SK-N-SH treated with all-trans-retinoic acid at 6 μM for 48 hours (cell line): ENCODE data around the gene NUMBL.
"Not testable (repeated sequence)": the region's sequence is repeated elsewhere in the genome, so short reads cannot be mapped to it uniquely, and the experiment has no call there.

ENCODE experiments used
- ATAC-seq: fragments of 200-7000 bp; cut with Tn5 transposase; 3 replicates; pipeline ENCODE4 v1.9.1; 2020; ENCODE audit warnings: mild to moderate bottlenecking, moderate library complexity
- ARNTL ChIP-seq: fragments of 450-650 bp; formaldehyde crosslinking; IDR thresholded peaks from 2 replicates; pipeline ENCODE4 v1.5.0; 2020; ENCODE audit warnings: low read depth, mild to moderate bottlenecking, moderate library complexity, borderline replicate concordance
- BACH2 ChIP-seq: fragments of 250-450 bp; sonication (Bioruptor Pico); IDR thresholded peaks from 2 replicates; pipeline ENCODE4 v1.9.0; 2021; ENCODE audit warnings: mild to moderate bottlenecking, borderline replicate concordance
- CSRNP3 ChIP-seq: fragments of 250-450 bp; sonication (Bioruptor Pico); IDR thresholded peaks from 2 replicates; pipeline ENCODE4 v1.5.1; 2021; ENCODE audit warnings: mild to moderate bottlenecking, moderate library complexity
- ESRRG ChIP-seq: fragments of 250-450 bp; sonication (Bioruptor Pico); IDR thresholded peaks from 2 replicates; pipeline ENCODE4 v1.6.1; 2021; ENCODE audit warnings: mild to moderate bottlenecking
- GLIS3 ChIP-seq: fragments of 250-450 bp; sonication (Bioruptor Pico); IDR thresholded peaks from 2 replicates; pipeline ENCODE4 v1.5.0; 2020; ENCODE audit warnings: mild to moderate bottlenecking, moderate library complexity
- ISL1 ChIP-seq: fragments of 250-450 bp; sonication (Bioruptor Pico); IDR thresholded peaks from 2 replicates; pipeline ENCODE4 v2.1.2; 2022; ENCODE audit warnings: mild to moderate bottlenecking, moderate library complexity
- OSR1 ChIP-seq: fragments of 250-450 bp; sonication (Bioruptor Pico); IDR thresholded peaks from 2 replicates; pipeline ENCODE4 v1.8.0; 2022; ENCODE audit warnings: moderate library complexity, mild to moderate bottlenecking, inconsistent platforms
- PATZ1 ChIP-seq: fragments of 250-450 bp; sonication (Bioruptor Pico); IDR thresholded peaks from 2 replicates; pipeline ENCODE4 v1.8.0; 2020; ENCODE audit warnings: mild to moderate bottlenecking, moderate library complexity, borderline replicate concordance
- RARB ChIP-seq: fragments of 250-450 bp; sonication (Bioruptor Pico); IDR thresholded peaks from 2 replicates; pipeline ENCODE4 v1.8.0; 2021; ENCODE audit warnings: mild to moderate bottlenecking, moderate library complexity
- SNAI2 ChIP-seq: fragments of 250-450 bp; sonication (Bioruptor Pico); IDR thresholded peaks from 2 replicates; pipeline ENCODE4 v1.5.0; 2020; ENCODE audit warnings: mild to moderate bottlenecking, moderate library complexity
- TCF4 ChIP-seq: fragments of 250-450 bp; sonication (Bioruptor Pico); IDR thresholded peaks from 2 replicates; pipeline ENCODE4 v1.8.0; 2021; ENCODE audit warnings: mild to moderate bottlenecking, moderate library complexity, borderline replicate concordance
- TOX ChIP-seq: fragments of 250-450 bp; sonication (Bioruptor Pico); IDR thresholded peaks from 2 replicates; pipeline ENCODE4 v1.8.0; 2021; ENCODE audit warnings: mild to moderate bottlenecking, moderate library complexity, borderline replicate concordance
- ZC3H10 ChIP-seq: fragments of 250-450 bp; sonication (Bioruptor Pico); IDR thresholded peaks from 2 replicates; pipeline ENCODE4 v1.5.1; 2021; ENCODE audit warnings: mild to moderate bottlenecking, moderate library complexity
- ZFP3 ChIP-seq: fragments of 250-450 bp; sonication (Bioruptor Pico); IDR thresholded peaks from 2 replicates; pipeline ENCODE4 v1.5.0; 2020; ENCODE audit warnings: mild to moderate bottlenecking, moderate library complexity
- ZFP30 ChIP-seq: fragments of 450-650 bp; formaldehyde crosslinking; IDR thresholded peaks from 2 replicates; pipeline ENCODE4 v1.5.0; 2022; ENCODE audit warnings: mild to moderate bottlenecking, moderate library complexity
- ZNF565 ChIP-seq: fragments of 450-650 bp; formaldehyde crosslinking; conservative IDR thresholded peaks from 2 replicates; pipeline ENCODE4 v1.5.0; 2020; ENCODE audit warnings: low read depth, mild to moderate bottlenecking, moderate library complexity
- ZNF70 ChIP-seq: fragments of 450-650 bp; formaldehyde crosslinking; IDR thresholded peaks from 2 replicates; pipeline ENCODE4 v1.5.0; 2020; ENCODE audit warnings: mild to moderate bottlenecking, moderate library complexity
- ZNF8 ChIP-seq: fragments of 450-650 bp; formaldehyde crosslinking; IDR thresholded peaks from 2 replicates; pipeline ENCODE4 v1.5.0; 2020; ENCODE audit warnings: mild to moderate bottlenecking, moderate library complexity
- TF ChIP-seq, protein P1 (sequence below): fragments of 250-450 bp; sonication (Bioruptor Pico); IDR thresholded peaks from 2 replicates; pipeline ENCODE4 v1.5.1; 2020; ENCODE audit warnings: low read depth, mild to moderate bottlenecking, moderate library complexity
- TF ChIP-seq, protein P2 (sequence below): fragments of 250-450 bp; sonication (Bioruptor Pico); IDR thresholded peaks from 2 replicates; pipeline ENCODE4 v1.8.0; 2021; ENCODE audit warnings: low read depth, mild to moderate bottlenecking, moderate library complexity, borderline replicate concordance

The NUMBL gene

GRCh38 chr19:40627486-40628279 is 62.8 kb downstream of the NUMBL start:
- peak; percentile 31; the same call in 1 of the 3 replicates for ATAC-seq
- no peak for TF ChIP-seq ZC3H10 (CRISPR knock-in tag)
- no peak for TF ChIP-seq ZFP3 (CRISPR knock-in tag)
- no peak for TF ChIP-seq RARB (CRISPR knock-in tag)
- TF ChIP-seq, protein P1, sequence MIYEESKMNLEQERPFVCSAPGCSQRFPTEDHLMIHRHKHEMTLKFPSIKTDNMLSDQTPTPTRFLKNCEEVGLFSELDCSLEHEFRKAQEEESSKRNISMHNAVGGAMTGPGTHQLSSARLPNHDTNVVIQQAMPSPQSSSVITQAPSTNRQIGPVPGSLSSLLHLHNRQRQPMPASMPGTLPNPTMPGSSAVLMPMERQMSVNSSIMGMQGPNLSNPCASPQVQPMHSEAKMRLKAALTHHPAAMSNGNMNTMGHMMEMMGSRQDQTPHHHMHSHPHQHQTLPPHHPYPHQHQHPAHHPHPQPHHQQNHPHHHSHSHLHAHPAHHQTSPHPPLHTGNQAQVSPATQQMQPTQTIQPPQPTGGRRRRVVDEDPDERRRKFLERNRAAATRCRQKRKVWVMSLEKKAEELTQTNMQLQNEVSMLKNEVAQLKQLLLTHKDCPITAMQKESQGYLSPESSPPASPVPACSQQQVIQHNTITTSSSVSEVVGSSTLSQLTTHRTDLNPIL (CRISPR knock-in tag), result no peak
- no peak for TF ChIP-seq ESRRG
- no peak for TF ChIP-seq TCF4
- TF ChIP-seq PATZ1, result no peak
- TF ChIP-seq ZFP30 (CRISPR knock-in tag), result no peak
- TF ChIP-seq OSR1, result no peak
- TF ChIP-seq TOX (CRISPR knock-in tag), result no peak
- no peak for TF ChIP-seq GLIS3 (CRISPR knock-in tag)

DNA sequence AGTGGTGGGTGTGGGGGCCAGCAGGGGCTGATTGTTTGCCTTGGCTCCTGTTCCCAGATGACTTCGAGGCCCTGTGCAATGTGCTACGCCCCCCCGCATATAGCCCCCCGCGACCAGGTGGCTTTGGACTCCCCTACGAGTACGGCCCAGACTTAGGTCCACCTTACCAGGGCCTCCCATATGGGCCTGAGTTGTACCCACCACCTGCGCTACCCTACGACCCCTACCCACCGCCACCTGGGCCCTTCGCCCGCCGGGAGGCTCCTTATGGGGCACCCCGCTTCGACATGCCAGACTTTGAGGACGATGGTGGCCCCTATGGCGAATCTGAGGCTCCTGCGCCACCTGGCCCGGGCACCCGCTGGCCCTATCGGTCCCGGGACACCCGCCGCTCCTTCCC is 63.5 kb downstream of the NUMBL start:
- TF ChIP-seq, protein P2, sequence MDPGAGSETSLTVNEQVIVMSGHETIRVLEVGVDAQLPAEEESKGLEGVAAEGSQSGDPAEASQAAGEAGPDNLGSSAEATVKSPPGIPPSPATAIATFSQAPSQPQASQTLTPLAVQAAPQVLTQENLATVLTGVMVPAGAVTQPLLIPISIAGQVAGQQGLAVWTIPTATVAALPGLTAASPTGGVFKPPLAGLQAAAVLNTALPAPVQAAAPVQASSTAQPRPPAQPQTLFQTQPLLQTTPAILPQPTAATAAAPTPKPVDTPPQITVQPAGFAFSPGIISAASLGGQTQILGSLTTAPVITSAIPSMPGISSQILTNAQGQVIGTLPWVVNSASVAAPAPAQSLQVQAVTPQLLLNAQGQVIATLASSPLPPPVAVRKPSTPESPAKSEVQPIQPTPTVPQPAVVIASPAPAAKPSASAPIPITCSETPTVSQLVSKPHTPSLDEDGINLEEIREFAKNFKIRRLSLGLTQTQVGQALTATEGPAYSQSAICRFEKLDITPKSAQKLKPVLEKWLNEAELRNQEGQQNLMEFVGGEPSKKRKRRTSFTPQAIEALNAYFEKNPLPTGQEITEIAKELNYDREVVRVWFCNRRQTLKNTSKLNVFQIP (CRISPR knock-in tag), result no peak
- ATAC-seq, result no peak

- TF ChIP-seq ESRRG (no peak), BACH2 (CRISPR knock-in tag) (no peak), ZNF70 (CRISPR knock-in tag) (no peak), OSR1 (no peak), SNAI2 (CRISPR knock-in tag) (no peak), CSRNP3 (CRISPR knock-in tag) (no peak), ZFP30 (CRISPR knock-in tag) (no peak), ZNF565 (CRISPR knock-in tag) (no peak), ZC3H10 (CRISPR knock-in tag) (no peak), ISL1 (no peak), TCF4 (no peak), ZFP3 (CRISPR knock-in tag) (no peak), ARNTL (CRISPR knock-in tag) (no peak), GLIS3 (CRISPR knock-in tag) (no peak), PATZ1 (no peak), RARB (CRISPR knock-in tag) (no peak), ZNF8 (CRISPR knock-in tag) (no peak)
- TF ChIP-seq, protein P2 (CRISPR knock-in tag), result no peak
- ATAC-seq, result no peak
Observed at GRCh38 chr19:40625406-40626120, 64.9 kb downstream of the NUMBL start.

DNA sequence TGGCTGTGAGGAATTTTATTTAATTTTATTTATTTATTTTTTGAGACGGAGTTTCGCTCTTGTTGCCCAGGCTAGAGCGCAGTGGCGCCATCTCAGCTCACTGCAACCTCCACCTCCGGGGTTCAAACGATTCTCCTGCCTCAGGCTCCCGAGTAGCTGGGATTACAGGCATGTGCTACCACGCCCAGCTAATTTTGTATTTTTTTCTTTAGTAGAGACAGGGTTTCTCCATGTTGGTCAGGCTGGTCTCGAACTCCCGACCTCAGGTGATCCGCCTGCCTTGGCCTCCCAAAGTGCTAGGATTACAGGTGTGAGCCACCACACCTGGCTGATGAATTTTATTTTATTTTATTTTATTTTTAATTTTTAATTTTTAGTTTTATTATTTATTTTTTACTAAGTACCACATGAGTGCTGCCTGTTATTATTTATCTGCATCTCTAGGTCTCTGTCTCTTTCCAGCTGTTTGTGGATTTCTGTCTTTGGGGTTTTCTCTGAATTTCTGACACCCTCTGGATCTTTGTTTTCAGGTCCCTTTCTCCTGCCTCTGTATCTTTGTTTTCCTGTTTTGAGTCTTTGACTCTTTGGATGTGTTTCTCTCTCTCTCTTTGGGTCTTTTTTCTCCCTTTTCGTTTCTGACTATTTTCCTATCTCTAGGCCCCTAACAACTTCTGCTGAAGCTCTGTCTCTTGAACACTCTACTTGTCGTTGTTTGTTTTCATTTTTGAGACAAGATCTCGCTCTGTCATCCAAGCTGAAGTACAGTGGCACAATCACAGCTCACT is 65.9 kb downstream of the NUMBL start:
- ATAC-seq, result not testable (repeated sequence)
